ENCODE results near the gene CNKSR2.

GRCh38 chrX:21700275-21700674 is 326.1 kb downstream of the CNKSR2 start:
- TF ChIP-seq POLR2A (IDR thresholded peaks at IDR 0.05): no peak
- TF ChIP-seq, protein P1, sequence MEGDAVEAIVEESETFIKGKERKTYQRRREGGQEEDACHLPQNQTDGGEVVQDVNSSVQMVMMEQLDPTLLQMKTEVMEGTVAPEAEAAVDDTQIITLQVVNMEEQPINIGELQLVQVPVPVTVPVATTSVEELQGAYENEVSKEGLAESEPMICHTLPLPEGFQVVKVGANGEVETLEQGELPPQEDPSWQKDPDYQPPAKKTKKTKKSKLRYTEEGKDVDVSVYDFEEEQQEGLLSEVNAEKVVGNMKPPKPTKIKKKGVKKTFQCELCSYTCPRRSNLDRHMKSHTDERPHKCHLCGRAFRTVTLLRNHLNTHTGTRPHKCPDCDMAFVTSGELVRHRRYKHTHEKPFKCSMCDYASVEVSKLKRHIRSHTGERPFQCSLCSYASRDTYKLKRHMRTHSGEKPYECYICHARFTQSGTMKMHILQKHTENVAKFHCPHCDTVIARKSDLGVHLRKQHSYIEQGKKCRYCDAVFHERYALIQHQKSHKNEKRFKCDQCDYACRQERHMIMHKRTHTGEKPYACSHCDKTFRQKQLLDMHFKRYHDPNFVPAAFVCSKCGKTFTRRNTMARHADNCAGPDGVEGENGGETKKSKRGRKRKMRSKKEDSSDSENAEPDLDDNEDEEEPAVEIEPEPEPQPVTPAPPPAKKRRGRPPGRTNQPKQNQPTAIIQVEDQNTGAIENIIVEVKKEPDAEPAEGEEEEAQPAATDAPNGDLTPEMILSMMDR (IDR thresholded peaks at IDR 0.05): no peak
